ENCODE measurements around the gene ABHD3. TPM values are rescaled to one million over a fixed set of nuclear protein-coding genes. Genes with fewer than 3 reads are reported as not detected.
"Not testable (repeated sequence)": the region's sequence is repeated elsewhere in the genome, so short reads cannot be mapped to it uniquely, and the experiment has no call there.

ABHD3 gene
- total RNA-seq, 2 experiments from 2014 or later: 24.1 to 25.4 TPM

- no peaks in the 10 kb centered on the region for H3K36me3 ChIP-seq (ENCODE audit: insufficient read depth, low read length)
- Mint-ChIP-seq H3K9me3 (no peaks in the 10 kb centered on the region), H3K36me3 (ENCODE audit: low read depth) (no peaks in the 10 kb centered on the region), H3K27me3 (no peaks in the 10 kb centered on the region), H3K4me1 (ENCODE audit: low read depth) (no peaks in the 10 kb centered on the region), H3K4me3 (no peak overlapping the region), H3K27ac (no peak overlapping the region)
- H3K4me3 ChIP-seq (ENCODE audit: low read length): no peak overlapping the region
- POLR2A ChIA-PET: no interaction called here
- no peak for TF ChIP-seq CTCF (IDR thresholded peaks at IDR 0.05)
- intact Hi-C loops (cut with DNase I, micrococcal nuclease): no loop called here
- no peaks in the 10 kb centered on the region for H3K4me1 ChIP-seq (ENCODE audit: insufficient read depth, low read length)
- CTCF ChIA-PET: no interaction called here
- no peak for ATAC-seq (ENCODE audit: poor library complexity)
- H3K27ac ChIP-seq (ENCODE audit: low read depth in 1 of 2, low read length in 2 of 2): no peak overlapping the region
- no peaks in the 10 kb centered on the region for H3K9me3 ChIP-seq (ENCODE audit: control insufficient read depth in 1 of 2, insufficient read depth in 1 of 2, low read length in 2 of 2)
- no peak for DNase-seq
- no peaks in the 10 kb centered on the region for H3K27me3 ChIP-seq (ENCODE audit: control insufficient read depth in 1 of 2, insufficient read depth in 2 of 2, low read length in 2 of 2)
Observed at GRCh38 chr18:21725201-21725600, 20.6 kb upstream of the ABHD3 start.

GRCh38 chr18:21722687-21723086 is 18.1 kb upstream of the ABHD3 start:
- H3K36me3 Mint-ChIP-seq (ENCODE audit: low read depth): no peaks in the 10 kb centered on the region
- Histone ChIP-seq H3K4me1 (ENCODE audit: insufficient read depth, low read length) (no peaks in the 10 kb centered on the region), H3K9me3 (ENCODE audit: control insufficient read depth in 1 of 2, insufficient read depth in 1 of 2, low read length in 2 of 2) (no peaks in the 10 kb centered on the region), H3K27me3 (ENCODE audit: control insufficient read depth in 1 of 2, insufficient read depth in 2 of 2, low read length in 2 of 2) (no peaks in the 10 kb centered on the region), H3K4me3 (ENCODE audit: low read length) (no peak overlapping the region), H3K36me3 (ENCODE audit: insufficient read depth, low read length) (no peaks in the 10 kb centered on the region), H3K27ac (ENCODE audit: low read depth in 1 of 2, low read length in 2 of 2) (no peak overlapping the region)
- ChIA-PET POLR2A (interaction anchor here (1.5 kb wide), 1 partner anchor 18 kb away, joined by 7 read pairs; the partner anchor contains the start of gene MIB1), CTCF (no interaction called here)
- peaks cover 2% of the 10 kb centered on the region for H3K9me3 Mint-ChIP-seq
- intact Hi-C loops (cut with DNase I, micrococcal nuclease): no loop called here
- no peak overlapping the region for H3K4me3 Mint-ChIP-seq
- H3K27ac Mint-ChIP-seq: no peak overlapping the region
- no peak for TF ChIP-seq CTCF (IDR thresholded peaks at IDR 0.05)
- ATAC-seq (ENCODE audit: poor library complexity) (no peak), DNase-seq (no peak)
- no peaks in the 10 kb centered on the region for H3K4me1 Mint-ChIP-seq (ENCODE audit: low read depth)
- no peaks in the 10 kb centered on the region for H3K27me3 Mint-ChIP-seq

- TF ChIP-seq CTCF (IDR thresholded peaks at IDR 0.05): no peak
- ChIA-PET CTCF (interaction anchor here (0.6 kb wide), 1 partner anchor 22 kb away, joined by 3 read pairs; no protein-coding TSS in a partner anchor), POLR2A (no interaction called here)
- Mint-ChIP-seq H3K4me1 (ENCODE audit: low read depth) (peaks cover 4% of the 10 kb centered on the region), H3K9me3 (peaks cover 4% of the 10 kb centered on the region), H3K4me3 (no peak overlapping the region), H3K27me3 (no peaks in the 10 kb centered on the region), H3K36me3 (ENCODE audit: low read depth) (no peaks in the 10 kb centered on the region), H3K27ac (no peak overlapping the region)
- Histone ChIP-seq H3K36me3 (ENCODE audit: insufficient read depth, low read length) (no peaks in the 10 kb centered on the region), H3K27me3 (ENCODE audit: control insufficient read depth in 1 of 2, insufficient read depth in 2 of 2, low read length in 2 of 2) (no peaks in the 10 kb centered on the region), H3K27ac (ENCODE audit: low read depth in 1 of 2, low read length in 2 of 2) (no peak overlapping the region), H3K4me1 (ENCODE audit: insufficient read depth, low read length) (no peaks in the 10 kb centered on the region), H3K4me3 (ENCODE audit: low read length) (no peak overlapping the region), H3K9me3 (ENCODE audit: control insufficient read depth in 1 of 2, insufficient read depth in 1 of 2, low read length in 2 of 2) (peaks cover 0 to 5% of the 10 kb centered on the region in 2 experiments)
- intact Hi-C loops (cut with DNase I, micrococcal nuclease): no loop called here
- ATAC-seq (ENCODE audit: poor library complexity) (no peak), DNase-seq (no peak)
Observed at GRCh38 chr18:21714474-21714873, 9.9 kb upstream of the ABHD3 start.

GRCh38 chr18:21707130-21707529 is 2.6 kb upstream of the ABHD3 start:
- peaks cover 18% of the 10 kb centered on the region for H3K36me3 Mint-ChIP-seq (ENCODE audit: low read depth)
- not testable (repeated sequence) for H3K27ac ChIP-seq (ENCODE audit: low read depth in 1 of 2, low read length in 2 of 2); H3K4me3 ChIP-seq (ENCODE audit: low read length); H3K27me3 ChIP-seq (ENCODE audit: control insufficient read depth in 1 of 2, insufficient read depth in 2 of 2, low read length in 2 of 2); ATAC-seq (ENCODE audit: poor library complexity); H3K9me3 ChIP-seq (ENCODE audit: control insufficient read depth in 1 of 2, insufficient read depth in 1 of 2, low read length in 2 of 2); H3K4me3 Mint-ChIP-seq; H3K27ac Mint-ChIP-seq; DNase-seq; H3K27me3 Mint-ChIP-seq; H3K9me3 Mint-ChIP-seq; H3K36me3 ChIP-seq (ENCODE audit: insufficient read depth, low read length)
- intact Hi-C loops (cut with DNase I, micrococcal nuclease): loop anchor here in 1 of 2 experiments (10.0 kb wide), 1 partner anchor 98 kb away; no protein-coding TSS in a partner anchor
- ChIA-PET CTCF (interaction anchor here (1.2 kb wide), 1 partner anchor 36 kb away, joined by 4 read pairs; no protein-coding TSS in a partner anchor), POLR2A (interaction anchor here (0.8 to 1.8 kb wide), 3 partner anchors 33 to 107 kb away, joined by 3 to 11 read pairs (median 4); partner anchors contain the start of genes ESCO1 and MIB1)
- peaks cover 35% of the 10 kb centered on the region for H3K4me1 Mint-ChIP-seq (ENCODE audit: low read depth)
- peaks cover 10% of the 10 kb centered on the region for H3K4me1 ChIP-seq (ENCODE audit: insufficient read depth, low read length)

Measured in CD4-positive, alpha-beta T cell (primary cell).